ENCODE results near the gene DPM3.

Gene DPM3

DNA sequence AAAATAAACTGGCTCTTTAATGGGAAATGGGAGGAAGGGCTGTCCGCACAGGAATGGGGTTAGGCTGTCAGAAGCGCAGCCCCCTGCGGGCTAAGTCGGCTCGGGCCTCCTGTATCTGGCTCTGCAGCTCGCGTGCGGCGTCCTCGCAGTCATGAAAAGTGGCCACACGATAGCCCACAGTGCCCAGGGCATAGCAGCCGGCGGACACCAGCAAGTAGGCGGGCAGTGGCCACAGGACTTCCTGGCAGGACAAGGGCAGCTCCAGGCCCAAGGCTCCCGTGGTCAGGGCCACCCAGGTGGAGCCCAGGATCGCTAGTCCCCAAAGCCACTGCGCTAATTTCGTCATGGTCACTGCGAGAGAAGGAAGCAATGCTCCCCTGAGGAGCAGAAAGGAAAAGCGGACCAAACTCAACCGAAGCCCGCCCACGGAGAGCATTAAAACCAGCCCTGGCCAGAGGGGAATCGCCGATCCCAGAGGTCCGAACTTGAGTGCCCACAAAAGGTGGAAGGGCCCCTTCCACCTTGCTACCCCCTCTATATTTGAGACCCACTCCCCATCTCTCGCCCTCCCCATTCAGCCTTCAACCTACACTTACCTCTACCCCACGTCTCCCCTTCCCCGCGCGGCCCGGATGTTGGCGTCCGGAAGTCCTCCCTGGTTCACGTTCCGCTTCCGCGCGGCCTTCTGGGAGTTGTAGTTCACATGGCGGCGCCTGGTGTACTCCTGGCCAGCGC lies at the start of gene DPM3 (continued):
- TF ChIP-seq PRDM10 (tag by site-specific recombination; IDR thresholded peaks at IDR 0.05) (peak; percentile 97), ZNF768 (tag by site-specific recombination; IDR thresholded peaks at IDR 0.05) (no peak), GLI2 (tag by site-specific recombination; IDR thresholded peaks at IDR 0.05; ENCODE audit: borderline replicate concordance, low read depth) (no peak), ZNF596 (tag by site-specific recombination; IDR thresholded peaks at IDR 0.05) (no peak), ZNF513 (tag by site-specific recombination; IDR thresholded peaks at IDR 0.05) (no peak), ZNF350 (tag by site-specific recombination; IDR thresholded peaks at IDR 0.05) (no peak), ZIC2 (tag by site-specific recombination; IDR thresholded peaks at IDR 0.05) (peak; percentile 67), ZNF155 (tag by site-specific recombination; IDR thresholded peaks at IDR 0.05) (no peak), ZNF394 (tag by site-specific recombination; IDR thresholded peaks at IDR 0.05; ENCODE audit: borderline replicate concordance) (peak; percentile 73), TCF7L2 (IDR thresholded peaks at IDR 0.05; ENCODE audit: borderline replicate concordance, low read depth, low read length) (no peak), ZNF362 (tag by site-specific recombination; IDR thresholded peaks at IDR 0.05) (no peak), GFI1B (tag by site-specific recombination; IDR thresholded peaks at IDR 0.05) (no peak), ZNF629 (tag by site-specific recombination; IDR thresholded peaks at IDR 0.05) (peak; percentile 75), ZNF654 (tag by site-specific recombination; IDR thresholded peaks at IDR 0.05; ENCODE audit: low read depth) (no peak), ZNF571 (tag by site-specific recombination; IDR thresholded peaks at IDR 0.05) (no peak), EGR2 (tag by site-specific recombination; IDR thresholded peaks at IDR 0.05; ENCODE audit: low read depth) (peak; percentile 89), HOXC10 (CRISPR knock-in tag; IDR thresholded peaks at IDR 0.05) (no peak), MEIS1 (CRISPR knock-in tag; IDR thresholded peaks at IDR 0.05; ENCODE audit: borderline replicate concordance) (no peak), ZNF544 (tag by site-specific recombination; IDR thresholded peaks at IDR 0.05) (no peak), OVOL3 (tag by site-specific recombination; IDR thresholded peaks at IDR 0.05) (no peak), ZNF48 (tag by site-specific recombination; IDR thresholded peaks at IDR 0.05) (no peak), ZNF473 (tag by site-specific recombination; IDR thresholded peaks at IDR 0.05) (no peak), ZBTB1 (tag by site-specific recombination; IDR thresholded peaks at IDR 0.05) (peak; percentile 81; the same call in 1 of the 2 replicates), ZNF19 (tag by site-specific recombination; IDR thresholded peaks at IDR 0.05; ENCODE audit: low read depth) (no peak), ZNF510 (tag by site-specific recombination; IDR thresholded peaks at IDR 0.05; ENCODE audit: insufficient replicate concordance) (no peak), MYNN (tag by site-specific recombination; IDR thresholded peaks at IDR 0.05; ENCODE audit: borderline replicate concordance) (no peak; the same call in 1 of the 2 replicates), ZNF560 (tag by site-specific recombination; IDR thresholded peaks at IDR 0.05; ENCODE audit: borderline replicate concordance) (no peak)
- TF ChIP-seq, protein P1, sequence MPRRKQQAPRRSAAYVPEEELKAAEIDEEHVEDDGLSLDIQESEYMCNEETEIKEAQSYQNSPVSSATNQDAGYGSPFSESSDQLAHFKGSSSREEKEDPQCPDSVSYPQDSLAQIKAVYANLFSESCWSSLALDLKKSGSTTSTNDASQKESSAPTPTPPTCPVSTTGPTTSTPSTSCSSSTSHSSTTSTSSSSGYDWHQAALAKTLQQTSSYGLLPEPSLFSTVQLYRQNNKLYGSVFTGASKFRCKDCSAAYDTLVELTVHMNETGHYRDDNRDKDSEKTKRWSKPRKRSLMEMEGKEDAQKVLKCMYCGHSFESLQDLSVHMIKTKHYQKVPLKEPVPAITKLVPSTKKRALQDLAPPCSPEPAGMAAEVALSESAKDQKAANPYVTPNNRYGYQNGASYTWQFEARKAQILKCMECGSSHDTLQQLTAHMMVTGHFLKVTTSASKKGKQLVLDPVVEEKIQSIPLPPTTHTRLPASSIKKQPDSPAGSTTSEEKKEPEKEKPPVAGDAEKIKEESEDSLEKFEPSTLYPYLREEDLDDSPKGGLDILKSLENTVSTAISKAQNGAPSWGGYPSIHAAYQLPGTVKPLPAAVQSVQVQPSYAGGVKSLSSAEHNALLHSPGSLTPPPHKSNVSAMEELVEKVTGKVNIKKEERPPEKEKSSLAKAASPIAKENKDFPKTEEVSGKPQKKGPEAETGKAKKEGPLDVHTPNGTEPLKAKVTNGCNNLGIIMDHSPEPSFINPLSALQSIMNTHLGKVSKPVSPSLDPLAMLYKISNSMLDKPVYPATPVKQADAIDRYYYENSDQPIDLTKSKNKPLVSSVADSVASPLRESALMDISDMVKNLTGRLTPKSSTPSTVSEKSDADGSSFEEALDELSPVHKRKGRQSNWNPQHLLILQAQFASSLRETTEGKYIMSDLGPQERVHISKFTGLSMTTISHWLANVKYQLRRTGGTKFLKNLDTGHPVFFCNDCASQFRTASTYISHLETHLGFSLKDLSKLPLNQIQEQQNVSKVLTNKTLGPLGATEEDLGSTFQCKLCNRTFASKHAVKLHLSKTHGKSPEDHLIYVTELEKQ (tag by site-specific recombination; IDR thresholded peaks at IDR 0.05; ENCODE audit: borderline replicate concordance) = no peak
- TF ChIP-seq, protein P2, sequence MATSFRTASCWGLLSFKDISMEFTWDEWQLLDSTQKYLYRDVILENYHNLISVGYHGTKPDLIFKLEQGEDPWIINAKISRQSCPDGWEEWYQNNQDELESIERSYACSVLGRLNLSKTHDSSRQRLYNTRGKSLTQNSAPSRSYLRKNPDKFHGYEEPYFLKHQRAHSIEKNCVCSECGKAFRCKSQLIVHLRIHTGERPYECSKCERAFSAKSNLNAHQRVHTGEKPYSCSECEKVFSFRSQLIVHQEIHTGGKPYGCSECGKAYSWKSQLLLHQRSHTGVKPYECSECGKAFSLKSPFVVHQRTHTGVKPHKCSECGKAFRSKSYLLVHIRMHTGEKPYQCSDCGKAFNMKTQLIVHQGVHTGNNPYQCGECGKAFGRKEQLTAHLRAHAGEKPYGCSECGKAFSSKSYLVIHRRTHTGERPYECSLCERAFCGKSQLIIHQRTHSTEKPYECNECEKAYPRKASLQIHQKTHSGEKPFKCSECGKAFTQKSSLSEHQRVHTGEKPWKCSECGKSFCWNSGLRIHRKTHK (tag by site-specific recombination; IDR thresholded peaks at IDR 0.05) = no peak
